ENCODE results near the gene ERP29.
"Not testable (repeated sequence)": the region's sequence is repeated elsewhere in the genome, so short reads cannot be mapped to it uniquely, and the experiment has no call there.

The ERP29 gene

GRCh38 chr12:112000820-112001219 is 12.4 kb upstream of the ERP29 start:
- in situ Hi-C loops (cut with MboI; ENCODE audit: low sequenced_read_pairs), result no loop called here

- in situ Hi-C loops (cut with MboI; ENCODE audit: low sequenced_read_pairs), result no loop called here
These were observed 11.7 kb upstream of the ERP29 start for GRCh38 chr12:112001576-112001975.

GRCh38 chr12:112004041-112004440 is 9.2 kb upstream of the ERP29 start:
- in situ Hi-C loops (cut with MboI; ENCODE audit: low sequenced_read_pairs), result no loop called here

DNA sequence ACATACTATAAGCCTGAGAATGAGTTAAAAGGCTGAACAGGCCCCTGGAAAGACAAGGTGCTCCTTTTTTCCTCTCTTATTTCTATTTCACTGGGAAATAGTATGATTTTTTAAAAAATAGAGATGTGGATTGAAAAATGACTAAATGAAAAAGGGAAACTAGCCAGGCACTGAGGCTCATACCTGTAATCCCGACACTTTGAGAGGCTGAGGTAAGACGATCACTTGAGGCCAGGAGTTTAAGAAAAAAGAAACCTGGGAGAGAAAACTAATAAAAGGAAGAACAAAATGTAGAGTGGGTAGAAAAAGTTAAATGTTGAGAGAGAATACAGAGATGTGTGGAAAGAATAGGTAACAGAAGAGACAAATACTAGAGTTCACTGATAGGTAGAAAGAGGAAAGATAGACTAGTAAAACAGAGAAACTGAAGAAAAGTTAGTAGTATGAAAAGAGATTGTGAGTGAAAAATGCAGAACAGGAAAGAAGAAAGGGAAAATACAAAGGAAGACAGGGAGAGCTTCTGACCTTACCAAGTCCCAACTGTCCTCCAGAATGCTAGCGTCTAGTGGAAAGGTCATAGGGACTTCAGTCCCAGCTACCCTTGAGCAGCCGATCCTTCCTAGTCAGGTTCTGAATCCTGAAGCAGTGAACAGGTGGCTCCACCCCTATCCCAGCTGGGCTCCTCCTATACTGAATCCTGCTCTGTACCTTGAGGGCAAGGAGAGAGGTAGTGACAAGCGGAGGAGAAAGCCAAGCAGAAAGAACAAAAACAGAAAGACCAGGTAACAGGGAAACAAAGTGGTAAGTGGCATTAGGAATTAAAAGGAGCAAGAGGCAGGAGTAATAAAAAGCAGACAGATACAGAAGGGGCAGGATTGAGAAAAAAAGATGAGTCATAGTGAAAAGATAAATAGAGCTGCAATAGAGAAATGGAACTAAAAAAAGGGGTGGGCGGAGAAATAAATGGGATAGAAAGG is 7.5 kb upstream of the ERP29 start:
- in situ Hi-C loops (cut with MboI; ENCODE audit: low sequenced_read_pairs), result no loop called here

GRCh38 chr12:112007945-112008344 is 5.3 kb upstream of the ERP29 start:
- in situ Hi-C loops (cut with MboI; ENCODE audit: low sequenced_read_pairs), result no loop called here

DNA sequence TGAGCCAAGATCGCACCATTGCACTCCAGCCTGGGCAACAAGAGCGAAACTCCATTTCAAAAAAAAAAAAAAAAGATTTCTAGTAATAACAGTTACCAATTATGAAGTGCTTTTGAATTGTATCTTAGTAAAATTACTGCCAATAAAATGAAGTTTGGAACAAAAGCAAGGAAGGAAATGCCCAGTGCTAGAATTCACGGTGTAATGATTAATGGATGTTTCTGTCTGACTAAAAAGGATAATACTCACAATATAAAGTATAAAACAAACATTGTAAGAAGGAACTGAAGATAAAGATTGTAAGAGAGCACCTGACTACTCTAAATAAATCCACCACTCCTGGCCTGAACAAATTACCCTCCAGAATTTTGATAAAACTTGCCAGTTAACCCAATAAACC is 4.3 kb upstream of the ERP29 start:
- in situ Hi-C loops (cut with MboI; ENCODE audit: low sequenced_read_pairs), result no loop called here

DNA sequence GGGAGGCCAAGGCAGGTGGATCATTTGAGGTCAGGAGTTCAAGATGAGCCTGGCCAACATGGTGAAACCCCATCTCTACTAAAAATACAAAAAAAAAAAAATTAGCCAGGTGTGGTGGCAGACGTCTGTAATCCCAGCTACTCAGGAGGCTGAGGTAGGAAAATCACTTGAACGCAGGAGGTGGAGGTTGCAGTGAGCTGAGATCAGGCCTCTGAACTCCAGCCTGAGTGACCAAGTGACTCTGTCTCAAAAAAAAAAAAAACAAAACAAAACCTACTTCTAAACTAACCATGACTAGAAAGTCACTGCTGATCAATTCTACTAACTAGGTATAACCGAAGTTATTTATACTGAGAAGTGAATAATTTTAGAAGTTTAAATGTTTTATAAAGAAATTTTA is 3.6 kb upstream of the ERP29 start:
- in situ Hi-C loops (cut with MboI; ENCODE audit: low sequenced_read_pairs), result not testable (repeated sequence)

DNA sequence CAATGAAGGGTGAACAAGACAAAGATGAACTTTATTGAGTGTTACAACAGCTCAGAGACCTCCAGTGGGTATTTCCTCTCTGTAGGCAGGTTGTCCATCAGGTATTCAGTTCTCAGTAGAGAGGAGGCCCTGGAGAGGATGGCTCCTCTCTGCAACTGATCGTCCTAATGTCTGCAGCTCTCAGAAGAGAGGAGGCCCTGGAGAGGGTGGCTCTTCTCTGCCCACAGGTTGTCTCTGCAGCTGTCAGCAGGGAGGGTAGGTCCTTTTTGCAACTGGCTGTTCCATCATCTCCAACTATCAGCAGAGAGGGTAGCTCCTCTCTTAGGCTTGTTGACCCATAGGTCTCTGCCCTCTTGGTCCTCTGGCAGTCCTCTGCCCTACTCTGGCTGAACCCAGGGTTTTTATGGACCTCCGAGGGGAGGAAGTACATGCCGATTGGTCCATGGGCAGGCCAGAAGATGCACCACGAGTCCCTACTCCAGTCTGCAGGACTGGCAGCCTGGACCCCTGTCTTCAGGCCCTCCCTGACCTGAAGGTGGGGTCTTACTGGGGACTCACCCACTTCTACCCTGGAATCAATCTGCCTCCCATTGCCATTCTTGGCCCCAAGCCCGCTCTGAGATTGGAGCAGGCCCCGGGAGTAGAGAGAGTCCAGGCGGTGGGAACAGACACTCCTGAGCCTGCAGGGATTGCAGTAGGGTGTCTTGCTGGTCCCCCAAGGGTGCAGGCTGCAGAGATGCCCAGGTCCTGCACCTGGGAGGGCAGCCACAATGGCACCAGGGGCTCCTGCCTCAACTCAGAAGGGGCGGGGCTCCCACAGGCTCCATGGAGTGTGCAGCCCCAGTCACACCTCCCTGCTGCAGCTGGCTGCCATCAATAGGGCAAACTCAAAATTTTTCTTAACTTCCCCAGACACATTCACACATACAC is 2.5 kb upstream of the ERP29 start:
- in situ Hi-C loops (cut with MboI; ENCODE audit: low sequenced_read_pairs), result no loop called here

GRCh38 chr12:112011685-112012084 is 1.5 kb upstream of the ERP29 start:
- in situ Hi-C loops (cut with MboI; ENCODE audit: low sequenced_read_pairs), result no loop called here

GRCh38 chr12:112013601-112014402 is 576 bp downstream of the ERP29 start:
- in situ Hi-C loops (cut with MboI; ENCODE audit: low sequenced_read_pairs), result no loop called here

GRCh38 chr12:112015938-112016337 is 2.7 kb downstream of the ERP29 start:
- in situ Hi-C loops (cut with MboI; ENCODE audit: low sequenced_read_pairs), result no loop called here

DNA sequence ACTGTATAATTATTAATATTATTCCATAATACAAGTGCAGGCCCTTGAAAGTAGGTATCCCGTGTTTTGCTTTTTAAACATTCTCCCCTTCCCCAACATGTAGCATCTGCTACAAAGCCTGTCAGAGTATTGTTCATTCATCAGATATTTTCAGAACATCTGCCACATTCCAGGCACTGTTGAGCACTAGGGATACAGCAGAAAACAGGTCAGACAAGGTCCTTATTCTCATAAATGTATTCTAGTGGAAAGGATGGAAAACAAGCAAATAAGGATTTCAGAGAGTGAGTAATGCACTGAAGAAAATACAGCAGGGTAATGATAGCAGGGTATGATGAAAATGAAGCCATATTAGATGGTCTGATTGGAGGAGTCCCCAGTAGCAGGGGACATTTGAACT is 3.8 kb downstream of the ERP29 start:
- in situ Hi-C loops (cut with MboI; ENCODE audit: low sequenced_read_pairs), result no loop called here

DNA sequence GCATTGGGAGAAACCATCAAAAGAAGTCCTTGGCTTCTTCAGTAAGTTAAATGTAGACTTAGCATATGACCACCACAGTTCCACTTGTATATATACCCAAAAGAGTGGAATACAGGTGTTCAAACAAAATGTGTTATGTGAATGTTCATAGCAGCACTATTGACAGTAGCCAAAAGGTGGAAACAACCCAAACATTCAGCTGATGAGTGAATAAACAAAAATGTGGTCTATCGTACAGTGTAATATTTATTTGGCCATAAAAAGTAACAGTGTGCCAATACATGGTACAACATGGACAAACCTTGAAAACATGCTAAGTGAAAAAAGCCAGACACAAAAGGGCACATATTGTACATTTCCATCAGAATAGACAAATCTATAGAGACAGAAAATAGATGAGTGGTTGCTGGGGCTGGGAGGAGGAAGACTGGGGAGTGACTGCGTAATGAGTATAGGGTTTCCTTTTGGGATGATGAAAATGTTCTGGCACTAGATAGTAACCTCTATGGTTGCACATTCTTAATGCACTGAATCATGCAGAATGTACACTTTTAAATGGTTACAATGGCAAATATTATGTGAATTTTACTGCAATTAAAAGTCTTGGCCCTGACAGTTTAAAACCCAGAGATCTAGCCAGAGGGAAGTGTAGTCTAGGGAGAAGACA is 5.5 kb downstream of the ERP29 start:
- in situ Hi-C loops (cut with MboI; ENCODE audit: low sequenced_read_pairs), result no loop called here

DNA sequence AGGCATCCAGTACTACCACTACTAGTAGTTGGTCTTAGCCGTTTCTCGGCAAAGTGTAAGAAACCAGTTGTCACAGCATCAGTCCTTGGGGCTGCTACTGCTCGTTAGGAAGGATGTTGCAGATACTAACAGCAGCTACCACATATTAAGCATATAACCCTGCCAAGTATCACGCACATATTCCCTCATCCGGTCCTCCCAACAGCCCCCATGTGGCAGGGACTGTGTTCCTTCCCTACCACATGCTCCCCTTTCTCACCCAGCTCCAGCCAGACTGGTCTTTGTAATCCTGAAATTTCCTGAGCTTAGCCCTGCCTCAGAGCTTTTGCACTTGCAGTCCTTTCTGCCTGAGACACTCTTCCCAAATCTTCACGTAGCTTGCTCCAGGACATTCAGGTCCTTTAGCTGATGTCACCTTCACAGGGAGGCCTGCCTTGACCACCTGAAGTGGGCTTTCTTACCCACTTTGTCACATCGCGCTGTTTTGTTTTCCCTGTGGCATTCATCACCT is 7.8 kb downstream of the ERP29 start:
- in situ Hi-C loops (cut with MboI; ENCODE audit: low sequenced_read_pairs), result no loop called here

DNA sequence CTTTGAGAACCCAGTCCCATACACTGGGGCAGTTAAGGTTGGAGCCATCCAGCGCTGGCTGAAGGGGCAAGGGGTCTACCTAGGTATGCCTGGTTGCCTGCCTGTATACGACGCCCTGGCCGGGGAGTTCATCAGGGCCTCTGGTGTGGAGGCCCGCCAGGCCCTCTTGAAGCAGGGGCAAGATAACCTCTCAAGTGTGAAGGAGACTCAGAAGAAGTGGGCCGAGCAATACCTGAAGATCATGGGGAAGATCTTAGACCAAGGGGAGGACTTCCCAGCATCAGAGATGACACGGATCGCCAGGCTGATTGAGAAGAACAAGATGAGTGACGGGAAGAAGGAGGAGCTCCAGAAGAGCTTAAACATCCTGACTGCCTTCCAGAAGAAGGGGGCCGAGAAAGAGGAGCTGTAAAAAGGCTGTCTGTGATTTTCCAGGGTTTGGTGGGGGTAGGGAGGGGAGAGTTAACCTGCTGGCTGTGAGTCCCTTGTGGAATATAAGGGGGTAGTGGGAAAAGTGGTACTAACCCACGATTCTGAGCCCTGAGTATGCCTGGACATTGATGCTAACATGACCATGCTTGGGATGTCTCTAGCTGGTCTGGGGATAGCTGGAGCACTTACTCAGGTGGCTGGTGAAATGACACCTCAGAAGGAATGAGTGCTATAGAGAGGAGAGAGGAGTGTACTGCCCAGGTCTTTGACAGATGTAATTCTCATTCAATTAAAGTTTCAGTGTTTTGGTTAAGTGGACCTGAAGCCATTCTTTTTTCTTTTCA is 9.2 kb downstream of the ERP29 start:
- in situ Hi-C loops (cut with MboI; ENCODE audit: low sequenced_read_pairs), result no loop called here

DNA sequence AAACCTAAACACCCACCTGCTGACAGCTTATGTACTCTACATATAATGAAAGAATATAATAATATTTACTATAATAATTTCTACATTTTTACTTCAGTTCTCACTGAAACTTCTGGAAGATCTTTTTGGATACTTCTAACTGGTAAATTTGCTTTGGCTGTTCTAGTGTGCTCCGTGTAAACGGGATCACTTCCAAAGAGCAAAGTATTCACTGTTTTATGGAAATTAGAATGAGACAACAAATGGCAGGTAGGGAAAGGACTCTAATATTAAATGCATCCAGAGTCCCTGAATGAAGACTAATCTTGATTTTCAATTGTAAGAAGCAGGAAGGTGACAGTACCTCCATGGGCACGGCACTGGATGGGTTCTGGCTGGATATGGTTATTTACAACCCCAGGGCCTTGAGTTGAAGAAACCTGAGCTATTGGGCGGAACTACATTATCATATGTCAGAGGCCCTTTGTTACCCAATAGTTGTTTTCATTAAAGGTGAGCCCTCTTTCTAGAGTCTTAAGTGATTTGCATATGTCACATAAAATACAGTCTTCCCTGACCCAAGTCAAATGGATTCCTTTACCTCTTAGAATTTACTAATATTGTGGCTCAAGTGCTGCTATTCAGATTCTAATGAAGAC is 10.7 kb downstream of the ERP29 start:
- in situ Hi-C loops (cut with MboI; ENCODE audit: low sequenced_read_pairs), result no loop called here

- in situ Hi-C loops (cut with MboI; ENCODE audit: low sequenced_read_pairs), result no loop called here
These were observed 12.7 kb downstream of the ERP29 start for GRCh38 chr12:112025808-112026375.

DNA sequence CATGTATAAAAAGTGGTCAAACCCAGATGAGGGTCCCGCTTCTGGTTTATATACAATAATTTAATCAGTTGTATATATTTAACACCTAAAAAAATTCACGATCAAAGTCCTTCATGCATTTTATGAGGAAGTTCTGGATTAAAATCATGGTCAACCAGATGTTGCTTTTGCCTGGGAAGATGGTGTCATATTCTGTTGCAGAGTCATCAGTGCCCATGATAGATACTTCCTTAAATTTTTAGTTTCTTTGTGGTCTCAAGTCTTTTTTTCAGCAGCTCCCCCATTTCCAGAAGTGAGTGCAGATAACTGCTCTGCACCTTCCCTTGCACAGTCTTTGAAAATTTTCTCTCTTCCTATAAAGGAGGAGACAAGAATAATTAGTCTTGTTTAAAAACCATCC is 16.1 kb downstream of the ERP29 start:
- in situ Hi-C loops (cut with MboI; ENCODE audit: low sequenced_read_pairs), result no loop called here

GRCh38 chr12:112031472-112031871 is 18.2 kb downstream of the ERP29 start:
- in situ Hi-C loops (cut with MboI; ENCODE audit: low sequenced_read_pairs), result no loop called here
